AG10803 (cell line): ENCODE data around the gene CBR3.

Experiments
- DNase-seq: peaks from one replicate; pipeline ENCODE4 v3.0.0; 2010; ENCODE audit warnings: low read depth
- H3K4me3 ChIP-seq: 2 replicates; pipeline ENCODE4 v1.5.1; 2011; ENCODE audit warnings: mild to moderate bottlenecking, low read length, control low read depth
- CTCF ChIP-seq: conservative IDR thresholded peaks from 2 replicates; pipeline ENCODE4 v1.5.1; 2011; ENCODE audit warnings: mild to moderate bottlenecking, low read length, control low read depth, inconsistent platforms

CBR3 gene

GRCh38 chr21:36145259-36145658, 10.4 kb downstream of the CBR3 start:
- no peak for DNase-seq

GRCh38 chr21:36147911-36148310, 13.0 kb downstream of the CBR3 start:
- TF ChIP-seq CTCF = no peak
- DNase-seq = no peak
- H3K4me3 ChIP-seq = no peak overlapping the region

More at GRCh38 chr21:36145259-36145658, 10.4 kb downstream of the CBR3 start:
- TF ChIP-seq CTCF = no peak
- H3K4me3 ChIP-seq = no peak overlapping the region

- no peak for TF ChIP-seq CTCF
- no peak overlapping the region for H3K4me3 ChIP-seq
- no peak for DNase-seq
These were observed 14.0 kb downstream of the CBR3 start for GRCh38 chr21:36148886-36149285.

GRCh38 chr21:36149788-36150711, 15.2 kb downstream of the CBR3 start:
- no peak overlapping the region for H3K4me3 ChIP-seq
- TF ChIP-seq CTCF = no peak
- peak; percentile 75 for DNase-seq

GRCh38 chr21:36155603-36156338, 20.9 kb downstream of the CBR3 start:
- H3K4me3 ChIP-seq = peak overlapping the region; percentile 85
- DNase-seq = no peak
- no peak for TF ChIP-seq CTCF

GRCh38 chr21:36156339-36156814, 21.5 kb downstream of the CBR3 start:
- DNase-seq = peak; percentile 98
- TF ChIP-seq CTCF = no peak
- peak overlapping the region; percentile 85 for H3K4me3 ChIP-seq
